GM19455 (cell line): ENCODE data around the gene EFCAB8.
"Not testable (repeated sequence)": the region's sequence is repeated elsewhere in the genome, so short reads cannot be mapped to it uniquely, and the experiment has no call there.

Experiments used
- ATAC-seq: cut with Tn5 transposase; IDR thresholded peaks from one replicate; pipeline ENCODE4 v1.9.1; 2021; ENCODE audit not compliant: unreplicated experiment

The EFCAB8 gene

DNA sequence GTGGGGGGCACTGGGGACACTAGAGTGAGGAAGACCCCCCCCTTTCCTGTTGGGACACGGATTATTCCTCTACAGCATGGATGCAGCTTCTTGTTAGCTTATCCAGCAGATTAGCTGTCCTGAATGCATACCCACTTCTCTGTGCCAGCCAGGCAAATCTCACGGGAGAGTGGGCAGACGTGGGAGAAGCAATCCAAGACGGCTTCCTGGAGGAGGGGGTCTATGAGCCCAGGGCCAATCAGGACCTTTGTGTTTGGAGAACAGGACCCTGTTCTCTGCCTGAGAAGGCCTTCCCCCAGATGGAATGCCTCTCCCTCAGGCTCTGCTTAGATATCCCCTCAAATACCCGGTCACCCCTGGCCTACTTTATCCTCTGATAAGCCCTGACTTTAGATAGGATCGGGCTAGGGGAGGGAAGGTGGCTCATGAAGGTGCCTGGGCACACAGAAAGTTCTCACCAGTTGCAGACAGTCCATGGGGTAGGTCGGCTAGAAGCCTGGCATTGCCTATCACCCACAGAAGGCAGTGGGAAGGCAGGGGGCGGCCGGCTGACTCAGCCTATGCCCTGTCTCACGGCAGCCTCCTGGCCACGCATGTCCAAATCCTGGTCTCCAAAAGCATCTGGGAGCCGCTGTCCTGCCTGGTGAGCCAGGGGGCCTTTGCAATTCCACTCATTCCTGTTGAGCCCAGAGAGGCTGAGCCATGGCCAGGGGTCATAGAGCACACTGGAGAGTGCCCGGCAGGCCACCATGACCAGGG lies 110.8 kb downstream of the EFCAB8 start:
- no peak for ATAC-seq

DNA sequence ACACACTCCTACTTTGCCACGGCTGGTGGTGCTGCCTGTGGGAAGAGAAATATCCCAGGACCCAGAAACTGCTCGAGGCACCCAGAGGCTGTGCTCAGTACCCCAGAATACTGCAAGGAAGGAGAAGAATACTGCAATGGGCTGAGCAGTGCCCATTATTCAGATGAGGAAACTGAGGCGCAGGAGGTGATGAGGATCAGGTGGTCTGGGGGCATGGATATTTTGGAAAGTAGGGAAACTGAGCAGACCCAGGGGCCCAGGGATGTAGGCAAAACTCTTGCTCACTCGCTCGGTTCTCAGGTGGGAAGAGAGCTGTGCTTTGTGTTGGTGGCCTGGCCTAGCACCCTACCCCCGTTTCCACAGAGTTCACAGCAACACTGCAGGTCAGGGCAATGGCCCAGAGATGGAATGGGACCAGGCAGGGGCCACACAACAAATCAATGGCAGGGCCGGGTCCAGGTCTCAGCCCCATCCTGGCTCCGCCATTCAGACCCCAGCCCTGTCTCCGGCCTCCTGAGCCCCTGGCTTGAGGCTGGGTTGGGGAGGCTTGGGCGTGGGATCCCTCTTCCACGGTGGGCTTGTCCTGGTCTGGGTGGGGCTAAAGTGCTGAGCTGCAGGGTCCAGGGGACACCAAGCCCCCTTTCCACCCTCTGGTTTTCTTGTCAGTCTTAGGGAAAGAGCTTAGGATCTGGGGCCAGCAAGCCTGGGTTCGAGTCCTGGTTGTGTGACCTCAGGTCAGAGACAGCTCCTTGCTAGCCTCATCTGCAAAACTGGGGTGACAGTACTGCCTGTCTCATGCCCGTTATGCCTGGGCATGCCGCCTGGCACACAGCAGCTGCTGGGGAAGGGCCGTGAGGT lies 111.6 kb downstream of the EFCAB8 start:
- ATAC-seq: no peak

DNA sequence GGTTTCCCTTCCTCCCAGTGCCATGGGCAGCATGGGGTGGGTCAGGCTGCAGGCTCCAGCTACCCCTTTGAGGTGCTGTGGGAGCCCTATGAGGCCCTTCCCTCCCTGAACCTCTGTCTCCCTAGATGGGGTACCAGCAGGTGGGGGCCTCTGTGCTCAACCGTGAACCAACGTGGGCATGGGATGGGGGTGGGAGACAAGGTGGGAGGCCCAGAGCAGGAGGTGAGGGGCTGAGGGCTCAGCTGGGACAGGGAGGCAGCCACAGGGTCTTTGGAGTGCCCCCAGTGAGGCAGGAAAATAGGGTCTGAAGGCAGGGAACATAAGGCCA lies 112.2 kb downstream of the EFCAB8 start:
- no peak for ATAC-seq

DNA sequence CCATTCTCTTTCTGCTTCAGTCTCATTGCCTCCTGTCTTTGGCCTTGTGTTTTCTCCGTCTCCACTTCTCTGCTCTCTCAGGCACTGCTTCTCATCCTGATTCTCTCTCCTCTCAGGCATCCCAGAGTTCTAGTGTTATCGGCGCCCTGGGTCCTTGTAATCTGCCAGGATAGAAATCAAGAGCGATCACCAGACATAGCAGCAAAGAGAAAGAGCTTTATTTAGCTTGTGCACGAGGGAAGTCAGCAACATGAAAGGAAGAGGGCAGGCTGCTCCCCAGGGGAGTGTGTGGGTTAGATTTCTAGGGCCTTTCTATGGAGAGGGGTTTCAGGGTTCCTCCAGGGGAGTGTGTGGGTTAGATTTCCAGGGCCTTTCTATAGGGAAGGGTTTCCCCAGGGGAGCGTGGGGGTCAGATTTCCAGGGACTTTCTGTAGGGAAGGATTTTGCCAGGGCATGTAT lies 113.0 kb downstream of the EFCAB8 start:
- ATAC-seq: peak; percentile 6

DNA sequence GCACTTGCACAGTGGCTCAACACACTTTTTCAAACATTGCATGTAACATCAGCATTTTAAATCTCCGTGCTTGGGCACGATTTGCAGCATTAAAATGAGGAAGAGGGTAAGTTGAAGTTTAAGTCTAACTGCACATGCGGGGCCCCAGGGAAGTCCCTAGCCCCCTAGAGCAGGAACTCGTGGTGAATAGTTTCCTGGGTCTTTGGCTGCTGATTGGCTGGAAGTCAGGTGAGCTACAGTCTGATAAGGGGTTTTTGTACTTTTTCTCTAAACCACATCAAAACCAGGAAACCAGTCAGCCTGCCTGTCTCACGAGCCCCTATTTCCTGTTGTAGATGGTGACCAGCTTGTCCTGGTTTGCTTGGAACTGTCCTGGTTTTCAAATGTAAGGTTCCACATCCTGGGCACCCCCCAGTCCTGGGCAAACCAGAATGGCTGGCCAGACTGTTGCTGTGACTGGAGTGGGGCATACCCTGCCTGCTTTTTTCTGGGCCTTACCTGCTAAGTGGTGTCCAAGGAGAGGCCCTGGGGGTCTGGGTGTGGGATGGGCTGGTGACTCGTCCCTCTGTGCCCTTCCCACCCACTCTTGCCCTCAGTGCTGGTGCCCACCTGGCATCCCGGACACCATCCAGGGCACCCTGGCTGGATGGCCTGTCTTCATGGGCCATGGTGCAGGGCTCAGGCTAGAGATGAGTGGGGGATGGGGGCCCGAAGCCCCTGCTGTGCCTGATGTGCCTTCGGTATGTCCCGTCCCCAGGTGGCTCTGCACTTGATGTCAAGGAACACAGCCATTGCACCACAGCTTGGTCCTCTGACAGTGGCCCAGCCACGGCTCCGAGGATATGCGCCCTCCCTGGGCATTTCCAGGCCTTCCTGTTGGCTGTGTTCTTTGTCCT lies 113.7 kb downstream of the EFCAB8 start:
- ATAC-seq: peak; percentile 69

DNA sequence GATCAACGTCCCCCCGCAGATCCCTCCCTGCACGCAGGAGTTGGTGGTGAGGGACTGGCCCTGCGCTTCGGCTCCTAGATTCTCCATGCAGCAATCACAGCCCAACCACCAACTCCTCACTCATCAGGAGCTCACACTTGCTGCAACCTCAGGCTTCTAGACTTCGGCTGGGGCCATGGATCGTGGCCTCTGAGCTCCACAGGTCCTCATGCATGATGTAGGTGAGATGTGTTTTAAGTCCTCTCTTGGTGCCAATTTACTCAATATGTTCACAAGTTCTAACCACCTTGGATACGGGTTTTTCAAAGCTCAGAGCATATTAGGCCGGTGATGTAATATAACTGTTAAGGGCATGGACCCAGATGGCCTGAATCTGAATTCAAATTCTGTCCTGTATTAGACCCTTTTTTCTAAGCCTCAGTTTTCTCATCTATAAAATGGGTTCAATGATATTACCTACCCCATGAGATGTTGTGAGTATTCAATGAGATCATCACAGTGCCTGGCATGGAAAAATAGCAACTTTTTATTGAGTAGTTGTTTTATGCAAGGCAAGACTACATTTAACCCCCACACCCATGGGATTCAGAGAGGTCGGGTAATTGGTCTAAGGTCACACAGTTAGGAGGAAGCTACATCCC lies 114.5 kb downstream of the EFCAB8 start:
- no peak for ATAC-seq

DNA sequence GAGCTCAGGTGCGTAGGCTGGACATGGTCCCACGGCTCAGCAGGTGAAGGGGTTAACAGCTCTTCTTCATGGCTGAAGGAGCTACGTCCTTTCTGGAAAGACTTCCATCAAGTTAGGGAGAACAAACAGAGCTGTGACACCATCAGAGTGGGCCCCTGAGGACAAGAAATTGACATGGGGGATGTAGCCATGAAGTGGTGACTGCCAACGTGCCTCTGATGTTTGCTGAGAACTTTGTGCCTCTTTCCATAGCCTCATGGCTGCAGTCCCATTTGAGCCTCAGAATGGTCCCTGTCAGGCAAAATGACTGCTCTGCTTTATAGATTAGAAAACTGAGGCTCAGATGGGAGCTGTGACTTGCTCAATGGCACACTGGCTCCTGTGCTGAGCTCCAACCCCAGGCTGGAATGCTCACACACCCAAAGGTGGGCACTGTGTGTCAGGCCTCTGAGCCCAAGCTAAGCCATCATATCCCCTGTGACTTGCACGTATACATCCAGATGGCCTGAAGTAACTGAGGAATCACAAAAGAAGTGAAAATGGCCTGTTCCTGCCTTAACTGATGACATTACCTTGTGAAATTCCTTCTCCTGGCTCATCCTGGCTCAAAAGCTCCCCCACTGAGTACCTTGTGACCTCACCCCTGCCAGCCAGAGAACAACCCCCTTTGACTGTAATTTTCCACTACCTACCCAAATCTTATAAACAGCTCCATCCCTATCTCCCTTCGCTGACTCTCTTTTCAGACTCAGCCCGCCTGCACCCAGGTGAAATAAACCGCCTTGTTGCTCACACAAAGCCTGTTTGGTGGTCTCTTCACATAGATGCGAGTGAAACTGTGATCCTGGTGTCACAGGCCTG lies 115.7 kb downstream of the EFCAB8 start:
- not testable (repeated sequence) for ATAC-seq

DNA sequence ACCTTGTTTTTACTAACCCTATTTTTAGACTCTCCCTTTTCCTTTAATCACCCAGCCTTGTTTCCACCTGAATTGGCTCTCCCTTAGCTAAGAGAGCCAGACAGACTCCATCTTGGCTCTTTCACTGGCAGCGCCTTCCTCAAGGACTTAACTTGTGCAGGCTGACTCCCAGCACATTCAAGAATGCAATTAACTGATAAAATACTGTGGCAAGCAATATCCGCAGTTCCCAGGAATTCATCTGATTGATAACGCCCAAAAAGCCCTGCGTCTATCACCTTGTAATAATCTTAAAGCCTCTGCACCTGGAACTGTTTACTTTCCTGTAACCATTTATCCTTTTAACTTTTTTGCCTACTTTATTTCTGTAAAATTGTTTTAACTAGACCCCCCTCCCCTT lies 116.4 kb downstream of the EFCAB8 start:
- not testable (repeated sequence) for ATAC-seq

DNA sequence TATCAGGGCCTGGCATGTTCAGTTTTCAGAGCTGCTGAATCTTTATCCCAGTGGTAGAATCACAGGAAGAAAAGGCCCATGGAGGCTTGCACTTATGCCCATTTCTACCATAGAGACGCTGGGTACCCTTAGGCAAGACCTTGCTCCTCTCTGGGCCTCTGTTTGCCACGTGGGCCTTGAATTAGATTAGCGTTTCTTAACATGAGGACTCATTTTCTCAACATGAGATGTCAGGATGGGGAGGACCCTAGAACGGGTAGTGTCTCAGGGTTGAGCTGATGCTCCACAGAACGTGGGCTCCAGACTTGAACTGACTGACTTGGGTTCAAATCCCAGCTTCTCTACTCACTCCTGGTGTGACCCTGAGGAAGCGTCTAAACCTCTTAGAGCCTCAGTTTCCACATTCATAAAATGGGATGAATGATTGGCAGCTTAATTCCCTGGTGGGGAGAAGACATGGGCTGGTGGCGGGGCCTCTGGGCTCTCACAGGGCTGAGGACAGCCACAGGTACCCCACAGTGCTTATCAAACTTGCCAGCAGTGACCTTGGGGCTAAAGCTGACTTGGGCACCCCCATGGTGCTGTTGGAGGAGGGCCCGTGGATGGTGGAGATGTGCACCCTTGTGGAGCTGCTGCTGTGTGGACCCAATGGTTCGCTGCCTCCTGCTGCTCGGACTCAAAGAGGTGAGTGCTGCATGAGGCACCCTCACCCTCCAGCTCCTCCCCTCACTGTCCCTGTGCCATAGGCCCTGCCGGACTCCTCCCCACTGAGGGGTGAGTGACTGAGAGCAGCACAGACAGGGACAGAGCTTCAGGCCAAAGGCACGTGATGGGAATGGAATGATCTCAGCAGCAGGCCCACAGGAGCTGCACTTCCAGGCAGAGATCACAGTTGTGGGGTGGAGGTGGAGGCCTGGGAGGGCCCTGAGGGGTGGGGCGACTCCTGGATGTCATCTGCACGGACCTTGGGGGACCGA lies 117.3 kb downstream of the EFCAB8 start:
- ATAC-seq: no peak

DNA sequence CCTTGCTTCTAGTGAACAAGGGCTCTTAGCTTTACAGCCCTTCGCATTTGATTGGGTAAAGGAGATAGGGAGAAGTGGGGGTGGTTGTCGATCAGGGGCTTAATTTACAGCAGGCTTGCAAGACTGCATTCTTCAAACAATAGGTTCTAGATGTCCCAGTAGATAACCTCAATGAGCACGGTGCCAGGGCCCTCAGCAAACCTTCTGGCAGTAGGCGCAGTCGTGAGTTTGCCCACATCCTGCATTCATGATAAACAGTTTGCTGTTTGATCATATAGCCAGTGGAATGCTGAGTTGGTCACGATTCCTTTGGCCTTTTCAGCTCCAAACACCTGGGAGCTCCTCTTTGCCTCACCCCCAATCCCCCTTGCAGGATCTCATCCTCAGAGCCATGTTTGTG lies 118.0 kb downstream of the EFCAB8 start:
- ATAC-seq: no peak

DNA sequence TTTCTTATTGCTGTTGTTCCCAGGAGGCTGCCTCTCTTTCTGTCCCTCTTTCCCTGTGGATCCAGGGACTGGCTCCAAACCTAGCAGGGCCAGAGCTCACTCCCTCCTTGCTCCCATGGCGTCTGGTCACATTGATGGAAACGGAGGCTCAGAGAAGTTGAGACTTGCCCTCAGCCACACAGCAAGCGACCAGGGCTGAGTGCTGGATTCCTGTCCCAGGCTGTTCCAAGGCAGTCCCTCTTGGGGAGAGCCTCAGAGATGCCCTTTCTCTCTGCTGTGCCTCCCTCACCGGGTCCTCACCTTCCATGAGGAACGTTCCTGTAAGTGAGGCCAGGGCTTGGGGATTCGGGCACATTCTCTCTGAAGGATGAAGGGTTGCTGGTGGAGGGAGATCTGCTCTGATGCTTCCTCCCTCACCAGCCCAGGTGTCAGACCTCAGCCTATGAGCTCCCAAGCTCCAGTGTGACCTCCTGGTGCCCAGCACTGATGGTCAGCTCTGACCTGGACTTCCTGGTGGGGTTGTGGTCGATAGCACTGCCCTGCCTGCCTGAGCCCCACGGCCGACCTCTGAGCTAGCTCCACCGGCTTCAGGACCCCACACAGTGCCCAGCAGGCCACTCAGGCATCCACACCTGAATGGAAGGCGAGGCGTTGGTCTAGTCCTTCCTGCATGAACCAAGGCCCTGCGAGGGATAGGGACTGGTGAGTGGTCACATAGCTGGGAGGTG lies 118.7 kb downstream of the EFCAB8 start:
- ATAC-seq: no peak

DNA sequence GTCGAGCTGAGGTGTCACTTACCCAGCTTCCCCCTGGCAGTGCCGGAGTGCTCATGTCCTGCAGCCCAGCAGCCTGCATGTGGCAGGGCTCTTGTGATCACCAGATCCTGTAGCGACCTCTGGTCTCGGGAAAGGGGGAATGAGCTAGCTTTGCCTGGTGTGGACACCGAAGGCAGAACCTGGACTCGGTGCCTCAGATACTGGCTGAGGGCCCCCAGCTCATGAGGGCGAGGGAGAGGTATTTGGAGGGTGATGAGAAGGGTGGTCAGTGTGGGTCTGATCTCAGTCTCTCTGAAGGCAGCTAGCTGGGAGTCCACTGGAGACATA lies 119.2 kb downstream of the EFCAB8 start:
- ATAC-seq: no peak

DNA sequence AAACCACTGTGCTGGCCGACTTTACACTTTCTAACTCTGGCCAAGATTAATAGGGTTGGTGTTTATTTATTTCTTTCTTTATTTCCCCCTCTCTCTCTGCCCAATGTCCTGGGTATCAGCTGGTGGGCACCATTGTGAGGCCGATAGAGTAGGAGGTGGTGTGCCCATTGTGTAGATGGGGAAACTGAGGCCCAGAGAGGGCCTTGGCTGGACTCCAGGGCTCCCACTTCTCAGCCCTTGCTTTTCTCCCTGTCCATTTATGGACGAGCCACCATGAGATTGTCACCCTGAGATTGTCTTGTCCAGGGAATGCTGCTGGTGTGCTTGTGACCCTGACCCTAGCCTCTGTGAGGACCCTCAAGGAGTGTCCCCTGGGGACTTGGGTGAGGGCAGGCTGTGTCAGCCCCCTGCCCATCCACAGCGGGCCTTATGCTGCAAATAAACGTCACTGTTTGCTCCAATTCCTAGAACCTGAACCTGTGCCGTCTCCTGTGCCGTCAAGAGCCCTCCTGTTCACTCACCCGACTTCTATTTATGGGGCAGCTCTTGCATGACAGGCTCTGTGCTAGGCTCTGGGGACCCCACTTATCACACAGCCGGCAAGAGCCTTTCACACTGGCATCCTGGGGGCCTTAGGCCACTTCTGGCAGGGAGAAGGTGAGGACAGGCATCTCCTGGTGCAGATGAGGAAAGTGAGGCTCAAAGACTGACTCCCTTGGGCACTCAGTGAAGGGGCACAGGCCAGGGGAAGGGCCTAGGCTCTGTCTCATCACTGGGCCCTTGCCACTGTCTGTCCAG lies 120.7 kb downstream of the EFCAB8 start:
- ATAC-seq: no peak

DNA sequence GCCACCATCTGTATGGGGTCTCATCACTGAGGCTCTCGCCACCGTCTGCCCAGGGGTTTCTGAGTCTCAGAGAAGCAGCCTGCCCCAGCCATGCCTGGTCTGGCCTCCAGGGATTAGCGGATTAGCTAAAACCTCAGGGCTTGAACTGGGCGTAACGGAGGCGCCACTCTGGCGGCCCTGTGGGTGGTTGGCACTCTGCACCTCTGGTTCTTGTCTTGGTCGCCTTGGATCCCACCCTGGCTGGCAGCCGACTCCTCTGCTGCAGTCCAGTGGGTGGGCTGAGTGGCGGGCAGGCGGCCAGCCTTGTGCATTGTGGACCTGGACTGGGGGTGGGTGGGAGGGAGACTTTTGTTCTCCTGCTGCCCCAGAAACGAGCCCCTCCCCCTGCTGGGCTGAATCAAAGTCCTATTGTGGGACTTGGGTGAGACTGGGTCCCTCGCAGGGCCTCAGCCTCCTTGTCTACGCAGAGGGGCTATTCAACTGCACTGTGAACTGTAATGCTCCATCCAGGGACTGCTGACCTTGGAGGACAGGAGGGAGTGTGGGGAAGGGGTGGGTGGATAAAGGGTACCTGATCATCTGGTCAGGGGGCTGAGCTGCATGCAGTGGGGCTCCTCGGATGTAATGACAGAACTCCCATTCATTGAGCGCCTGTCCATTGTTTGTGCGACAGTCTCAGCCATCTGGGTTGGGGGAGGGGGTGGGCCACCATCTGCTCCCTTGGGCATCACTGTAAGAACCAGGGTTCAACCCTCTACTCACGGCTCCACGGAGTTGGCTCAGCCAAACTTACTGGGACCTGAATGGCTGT lies 121.6 kb downstream of the EFCAB8 start:
- no peak for ATAC-seq

DNA sequence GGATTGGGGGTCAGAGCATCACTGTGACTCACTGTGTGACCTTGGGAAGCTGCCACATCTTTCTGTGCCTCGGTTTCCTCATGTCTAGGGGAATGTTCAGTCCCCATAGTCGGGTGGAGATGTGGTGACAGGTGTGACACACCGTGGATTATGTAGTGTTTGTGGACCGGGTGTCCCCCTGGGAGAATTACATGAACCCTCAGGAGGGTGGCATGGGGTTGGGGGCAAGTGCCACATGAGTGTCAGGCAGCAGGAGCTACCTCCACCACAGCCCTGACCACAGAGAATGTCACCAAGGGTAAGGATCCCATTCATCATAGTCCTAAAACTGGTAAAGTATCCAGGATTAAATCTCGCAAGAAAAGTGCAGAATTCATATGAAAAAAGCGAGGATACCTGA lies 122.3 kb downstream of the EFCAB8 start:
- no peak for ATAC-seq

DNA sequence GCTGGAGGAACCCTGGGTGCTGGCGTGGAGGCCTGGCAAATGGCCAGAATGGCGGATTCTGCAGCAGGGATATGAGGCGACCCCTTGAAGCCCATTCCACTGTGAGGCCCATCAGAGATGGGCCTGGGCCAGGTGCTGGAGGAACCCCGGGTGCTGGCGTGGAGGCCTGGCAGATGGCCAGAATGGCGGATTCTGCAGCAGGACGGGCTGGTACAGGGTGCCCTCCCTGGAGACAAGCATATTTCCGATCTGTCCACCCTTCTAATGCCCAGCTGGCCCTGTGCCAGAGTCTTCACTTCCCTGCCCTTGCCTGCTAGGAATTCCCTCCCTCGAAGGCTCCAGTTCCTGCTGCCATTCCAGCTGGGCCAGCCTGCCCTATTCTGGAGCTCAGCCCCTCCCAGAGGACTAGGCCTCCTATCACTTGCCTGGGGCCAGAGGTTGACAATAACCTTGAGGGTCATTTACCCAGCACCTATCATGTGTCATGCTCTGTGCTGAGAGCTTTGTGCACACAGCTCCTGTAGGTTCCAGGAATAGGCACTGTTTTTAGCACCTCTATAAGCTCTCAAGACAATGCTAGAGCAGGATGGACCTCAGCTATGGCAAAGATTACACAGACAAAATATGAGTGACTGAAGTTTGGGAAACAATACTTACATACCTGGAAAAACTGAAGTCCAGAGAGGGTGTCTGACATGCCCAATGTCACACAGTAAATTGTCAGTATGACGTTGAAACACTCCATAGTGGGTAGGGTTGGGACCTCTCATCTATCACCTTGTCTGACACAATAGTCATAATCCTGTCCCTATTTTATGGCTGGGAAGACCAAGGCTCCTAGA lies 124.1 kb downstream of the EFCAB8 start:
- ATAC-seq: no peak
